Ascending aorta (tissue), 2 donors: ENCODE data around the gene CLMN. TPM values are rescaled to one million over a fixed set of nuclear protein-coding genes. Genes with fewer than 3 reads are reported as not detected.

Experiments used
- DNase-seq, 2 donors: peaks; one replicate each; pipeline ENCODE4 v3.0.0-alpha.2; 2019; ENCODE audit warnings: low spot score in 2 of 2
- H3K27ac ChIP-seq, 2 donors: fragments of 200-600 bp; sonication (generic); one replicate each; pipeline ENCODE4 v1.5.1; 2016 to 2017; ENCODE audit warnings: mild to moderate bottlenecking in 1 of 2
- H3K27me3 ChIP-seq: fragments of 200-600 bp; sonication (generic); one replicate; pipeline ENCODE4 v1.5.1; 2017
- H3K36me3 ChIP-seq, 2 donors: fragments of 200-600 bp; sonication (generic); one replicate each; pipeline ENCODE4 v1.5.1; 2016
- H3K4me1 ChIP-seq, 2 donors: fragments of 200-600 bp; sonication (generic); one replicate each; pipeline ENCODE4 v1.5.1; 2016 to 2017; ENCODE audit warnings: mild to moderate bottlenecking in 1 of 2
- H3K4me3 ChIP-seq, 2 donors: fragments of 200-600 bp; sonication (generic); one replicate each; pipeline ENCODE4 v1.5.1; 2016 to 2017; ENCODE audit warnings: mild to moderate bottlenecking in 1 of 2
- H3K9me3 ChIP-seq, 2 donors: fragments of 200-600 bp; sonication (generic); one replicate each; pipeline ENCODE4 v1.5.1; 2016
- intact Hi-C: fragments of 100-400 bp; cut with DNase I; formaldehyde crosslinking; loops from one replicate; pipeline ENCODE4 v1.15.1; 2023
- total RNA-seq: library from RNA; depleted of rRNA; stranded (reverse); fragments of >200 nt; gene quantifications from one replicate; pipeline ENCODE4 v1.1.0, GENCODE V29; 2016
- TF ChIP-seq, protein P1 (sequence below), 3 experiments: fragments of 200-600 bp in 2 of 3; fragments of 450-650 bp in 1 of 3; sonication (generic) in 2 of 3; IDR thresholded peaks; one replicate each; pipeline ENCODE4 v1.5.1; 2016 to 2019; ENCODE audit warnings: antibody characterized with exemption in 3 of 3, mild to moderate bottlenecking in 1 of 3, moderate library complexity in 1 of 3

Gene CLMN
- total RNA-seq, 1 donor from 2014 or later, result 4.7 TPM

GRCh38 chr14:95361373-95362137 lies 41.8 kb upstream of the CLMN start:
- TF ChIP-seq, protein P1, sequence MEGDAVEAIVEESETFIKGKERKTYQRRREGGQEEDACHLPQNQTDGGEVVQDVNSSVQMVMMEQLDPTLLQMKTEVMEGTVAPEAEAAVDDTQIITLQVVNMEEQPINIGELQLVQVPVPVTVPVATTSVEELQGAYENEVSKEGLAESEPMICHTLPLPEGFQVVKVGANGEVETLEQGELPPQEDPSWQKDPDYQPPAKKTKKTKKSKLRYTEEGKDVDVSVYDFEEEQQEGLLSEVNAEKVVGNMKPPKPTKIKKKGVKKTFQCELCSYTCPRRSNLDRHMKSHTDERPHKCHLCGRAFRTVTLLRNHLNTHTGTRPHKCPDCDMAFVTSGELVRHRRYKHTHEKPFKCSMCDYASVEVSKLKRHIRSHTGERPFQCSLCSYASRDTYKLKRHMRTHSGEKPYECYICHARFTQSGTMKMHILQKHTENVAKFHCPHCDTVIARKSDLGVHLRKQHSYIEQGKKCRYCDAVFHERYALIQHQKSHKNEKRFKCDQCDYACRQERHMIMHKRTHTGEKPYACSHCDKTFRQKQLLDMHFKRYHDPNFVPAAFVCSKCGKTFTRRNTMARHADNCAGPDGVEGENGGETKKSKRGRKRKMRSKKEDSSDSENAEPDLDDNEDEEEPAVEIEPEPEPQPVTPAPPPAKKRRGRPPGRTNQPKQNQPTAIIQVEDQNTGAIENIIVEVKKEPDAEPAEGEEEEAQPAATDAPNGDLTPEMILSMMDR (IDR thresholded peaks at IDR 0.05), result peak in 2 of 3 experiments; percentile 21 to 23
- no peaks in the 10 kb centered on the region for H3K9me3 ChIP-seq
- H3K27ac ChIP-seq, result no peak overlapping the region
- no peak overlapping the region for H3K4me3 ChIP-seq
- intact Hi-C loops, result no loop called here
- no peaks in the 10 kb centered on the region for H3K36me3 ChIP-seq
- H3K4me1 ChIP-seq, result no peaks in the 10 kb centered on the region
- peak in 1 of 2 donors; percentile 56 for DNase-seq
- peaks cover 8% of the 10 kb centered on the region for H3K27me3 ChIP-seq

DNA sequence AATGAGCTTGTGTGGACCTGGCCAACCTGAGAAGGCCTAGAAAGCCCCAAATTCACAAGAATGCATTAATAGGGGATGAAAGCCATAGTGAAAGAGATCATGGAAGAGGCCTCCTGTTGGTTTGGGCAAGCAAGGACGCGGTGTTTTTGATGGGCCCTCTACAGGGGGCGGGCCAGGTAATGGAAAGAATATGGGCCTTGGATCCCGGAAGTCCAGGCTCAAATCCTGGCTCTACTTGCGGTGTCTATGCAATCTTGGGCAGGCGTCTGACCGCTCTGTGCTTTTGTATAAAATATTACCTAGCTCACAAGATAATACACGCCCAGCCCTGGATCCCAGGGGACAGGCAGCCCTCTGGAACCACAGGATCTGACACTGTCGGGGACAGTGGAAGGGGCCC lies 41.1 kb upstream of the CLMN start:
- H3K27ac ChIP-seq, result no peak overlapping the region
- H3K9me3 ChIP-seq, result no peaks in the 10 kb centered on the region
- H3K36me3 ChIP-seq, result no peaks in the 10 kb centered on the region
- H3K27me3 ChIP-seq, result peaks cover 8% of the 10 kb centered on the region
- TF ChIP-seq, protein P1 (IDR thresholded peaks at IDR 0.05), result no peak
- intact Hi-C loops, result no loop called here
- H3K4me3 ChIP-seq, result no peak overlapping the region
- no peaks in the 10 kb centered on the region for H3K4me1 ChIP-seq
- DNase-seq, result peak in 1 of 2 donors; percentile 38

DNA sequence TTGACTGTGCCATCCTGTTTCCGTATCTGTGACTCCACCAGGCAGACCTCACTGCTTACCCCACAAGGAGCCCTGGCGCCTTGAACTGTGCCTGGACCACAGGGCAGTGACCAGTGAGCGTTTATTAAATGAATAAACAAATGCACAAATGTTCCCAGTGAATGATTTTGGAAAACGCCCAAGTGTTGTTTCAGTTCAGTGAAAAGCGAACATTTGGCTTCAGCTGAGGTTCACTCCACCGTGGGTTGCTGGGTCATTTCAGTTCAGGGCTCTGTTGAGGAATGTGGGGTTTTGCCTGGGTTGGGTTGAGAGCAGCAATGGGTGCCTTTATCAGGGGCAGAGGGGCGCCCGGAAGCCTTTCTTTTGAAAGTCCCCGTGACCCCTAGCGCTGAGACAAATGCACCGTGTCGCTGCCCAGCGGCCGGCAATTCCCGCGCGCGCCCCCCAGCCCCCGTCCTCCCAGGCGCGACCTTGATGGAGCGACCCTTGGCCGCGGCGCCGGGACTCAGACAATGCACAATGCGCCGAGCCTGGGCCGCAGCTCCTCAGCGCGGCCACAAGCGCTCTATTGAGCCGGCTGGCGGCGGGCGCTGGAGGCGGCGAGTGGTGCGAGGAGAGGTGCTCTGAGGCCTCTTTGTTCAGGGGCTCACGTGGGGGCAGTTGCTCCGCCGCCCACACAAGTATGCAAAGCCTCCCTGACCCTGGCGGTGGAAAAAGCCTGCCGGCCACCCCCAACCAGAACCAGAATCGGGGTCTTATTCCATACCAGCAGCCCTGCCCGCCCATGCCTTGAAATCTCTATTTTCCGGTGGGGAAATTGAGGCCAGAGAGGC lies 40.5 kb upstream of the CLMN start:
- no peaks in the 10 kb centered on the region for H3K36me3 ChIP-seq
- H3K4me3 ChIP-seq, result no peak overlapping the region
- peak in 1 of 2 donors; percentile 43 for DNase-seq
- peaks cover 8% of the 10 kb centered on the region for H3K27me3 ChIP-seq
- H3K27ac ChIP-seq, result no peak overlapping the region
- H3K9me3 ChIP-seq, result peaks cover 0 to 5% of the 10 kb centered on the region in 2 donors
- intact Hi-C loops, result no loop called here
- TF ChIP-seq, protein P1 (IDR thresholded peaks at IDR 0.05), result no peak
- no peaks in the 10 kb centered on the region for H3K4me1 ChIP-seq

- Histone ChIP-seq H3K4me1 (no peaks in the 10 kb centered on the region), H3K27me3 (peaks cover 5% of the 10 kb centered on the region), H3K9me3 (peaks cover 4 to 17% of the 10 kb centered on the region in 2 donors), H3K27ac (no peak overlapping the region), H3K36me3 (no peaks in the 10 kb centered on the region), H3K4me3 (no peak overlapping the region)
- TF ChIP-seq, protein P1 (IDR thresholded peaks at IDR 0.05), result no peak
- DNase-seq, result no peak
- intact Hi-C loops, result no loop called here
Observed at GRCh38 chr14:95356245-95356869, 36.6 kb upstream of the CLMN start.

- intact Hi-C loops, result no loop called here
- peaks cover 4 to 17% of the 10 kb centered on the region in 2 donors for H3K9me3 ChIP-seq
- H3K4me3 ChIP-seq, result no peak overlapping the region
- H3K27ac ChIP-seq, result no peak overlapping the region
- TF ChIP-seq, protein P1 (IDR thresholded peaks at IDR 0.05), result no peak
- H3K4me1 ChIP-seq, result no peaks in the 10 kb centered on the region
- DNase-seq, result peak in 1 of 2 donors; percentile 4
- H3K36me3 ChIP-seq, result no peaks in the 10 kb centered on the region
- H3K27me3 ChIP-seq, result no peaks in the 10 kb centered on the region
Observed at GRCh38 chr14:95355422-95355821, 35.7 kb upstream of the CLMN start.
